ENCODE measurements around the gene ANKS1B.

DNA sequence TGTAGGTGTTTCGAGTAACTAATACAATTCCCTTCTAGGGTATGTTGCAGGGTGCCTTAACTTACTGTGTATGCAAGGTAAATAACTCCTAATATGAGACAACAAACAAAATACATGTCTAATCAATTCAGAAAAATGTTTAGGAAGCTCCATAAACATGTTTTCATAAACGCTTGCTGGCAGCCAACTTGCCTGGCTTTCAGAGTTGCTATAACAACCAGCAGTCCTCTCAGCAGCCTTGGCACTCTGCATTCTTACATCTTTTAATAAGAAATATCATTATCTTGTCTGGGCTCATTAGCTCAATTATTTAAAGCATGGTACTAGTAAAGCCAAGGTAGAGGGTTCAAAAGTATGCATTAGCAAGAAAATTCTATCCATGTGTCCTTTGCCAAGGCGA, 862.2 kb downstream of the ANKS1B start:
- no peak for TF ChIP-seq ZNF416 (CRISPR knock-in tag; IDR thresholded peaks at IDR 0.05)
- TF ChIP-seq, protein P1, sequence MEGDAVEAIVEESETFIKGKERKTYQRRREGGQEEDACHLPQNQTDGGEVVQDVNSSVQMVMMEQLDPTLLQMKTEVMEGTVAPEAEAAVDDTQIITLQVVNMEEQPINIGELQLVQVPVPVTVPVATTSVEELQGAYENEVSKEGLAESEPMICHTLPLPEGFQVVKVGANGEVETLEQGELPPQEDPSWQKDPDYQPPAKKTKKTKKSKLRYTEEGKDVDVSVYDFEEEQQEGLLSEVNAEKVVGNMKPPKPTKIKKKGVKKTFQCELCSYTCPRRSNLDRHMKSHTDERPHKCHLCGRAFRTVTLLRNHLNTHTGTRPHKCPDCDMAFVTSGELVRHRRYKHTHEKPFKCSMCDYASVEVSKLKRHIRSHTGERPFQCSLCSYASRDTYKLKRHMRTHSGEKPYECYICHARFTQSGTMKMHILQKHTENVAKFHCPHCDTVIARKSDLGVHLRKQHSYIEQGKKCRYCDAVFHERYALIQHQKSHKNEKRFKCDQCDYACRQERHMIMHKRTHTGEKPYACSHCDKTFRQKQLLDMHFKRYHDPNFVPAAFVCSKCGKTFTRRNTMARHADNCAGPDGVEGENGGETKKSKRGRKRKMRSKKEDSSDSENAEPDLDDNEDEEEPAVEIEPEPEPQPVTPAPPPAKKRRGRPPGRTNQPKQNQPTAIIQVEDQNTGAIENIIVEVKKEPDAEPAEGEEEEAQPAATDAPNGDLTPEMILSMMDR (IDR thresholded peaks at IDR 0.05), result no peak
- TF ChIP-seq, protein P2, sequence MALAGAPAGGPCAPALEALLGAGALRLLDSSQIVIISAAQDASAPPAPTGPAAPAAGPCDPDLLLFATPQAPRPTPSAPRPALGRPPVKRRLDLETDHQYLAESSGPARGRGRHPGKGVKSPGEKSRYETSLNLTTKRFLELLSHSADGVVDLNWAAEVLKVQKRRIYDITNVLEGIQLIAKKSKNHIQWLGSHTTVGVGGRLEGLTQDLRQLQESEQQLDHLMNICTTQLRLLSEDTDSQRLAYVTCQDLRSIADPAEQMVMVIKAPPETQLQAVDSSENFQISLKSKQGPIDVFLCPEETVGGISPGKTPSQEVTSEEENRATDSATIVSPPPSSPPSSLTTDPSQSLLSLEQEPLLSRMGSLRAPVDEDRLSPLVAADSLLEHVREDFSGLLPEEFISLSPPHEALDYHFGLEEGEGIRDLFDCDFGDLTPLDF (CRISPR knock-in tag; IDR thresholded peaks at IDR 0.05), result no peak
- no peak for TF ChIP-seq FOXK1 (CRISPR knock-in tag; IDR thresholded peaks at IDR 0.05)
- TF ChIP-seq, protein P3, sequence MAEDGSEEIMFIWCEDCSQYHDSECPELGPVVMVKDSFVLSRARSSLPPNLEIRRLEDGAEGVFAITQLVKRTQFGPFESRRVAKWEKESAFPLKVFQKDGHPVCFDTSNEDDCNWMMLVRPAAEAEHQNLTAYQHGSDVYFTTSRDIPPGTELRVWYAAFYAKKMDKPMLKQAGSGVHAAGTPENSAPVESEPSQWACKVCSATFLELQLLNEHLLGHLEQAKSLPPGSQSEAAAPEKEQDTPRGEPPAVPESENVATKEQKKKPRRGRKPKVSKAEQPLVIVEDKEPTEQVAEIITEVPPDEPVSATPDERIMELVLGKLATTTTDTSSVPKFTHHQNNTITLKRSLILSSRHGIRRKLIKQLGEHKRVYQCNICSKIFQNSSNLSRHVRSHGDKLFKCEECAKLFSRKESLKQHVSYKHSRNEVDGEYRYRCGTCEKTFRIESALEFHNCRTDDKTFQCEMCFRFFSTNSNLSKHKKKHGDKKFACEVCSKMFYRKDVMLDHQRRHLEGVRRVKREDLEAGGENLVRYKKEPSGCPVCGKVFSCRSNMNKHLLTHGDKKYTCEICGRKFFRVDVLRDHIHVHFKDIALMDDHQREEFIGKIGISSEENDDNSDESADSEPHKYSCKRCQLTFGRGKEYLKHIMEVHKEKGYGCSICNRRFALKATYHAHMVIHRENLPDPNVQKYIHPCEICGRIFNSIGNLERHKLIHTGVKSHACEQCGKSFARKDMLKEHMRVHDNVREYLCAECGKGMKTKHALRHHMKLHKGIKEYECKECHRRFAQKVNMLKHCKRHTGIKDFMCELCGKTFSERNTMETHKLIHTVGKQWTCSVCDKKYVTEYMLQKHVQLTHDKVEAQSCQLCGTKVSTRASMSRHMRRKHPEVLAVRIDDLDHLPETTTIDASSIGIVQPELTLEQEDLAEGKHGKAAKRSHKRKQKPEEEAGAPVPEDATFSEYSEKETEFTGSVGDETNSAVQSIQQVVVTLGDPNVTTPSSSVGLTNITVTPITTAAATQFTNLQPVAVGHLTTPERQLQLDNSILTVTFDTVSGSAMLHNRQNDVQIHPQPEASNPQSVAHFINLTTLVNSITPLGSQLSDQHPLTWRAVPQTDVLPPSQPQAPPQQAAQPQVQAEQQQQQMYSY (CRISPR knock-in tag; IDR thresholded peaks at IDR 0.05), result no peak
- TF ChIP-seq, protein P4, sequence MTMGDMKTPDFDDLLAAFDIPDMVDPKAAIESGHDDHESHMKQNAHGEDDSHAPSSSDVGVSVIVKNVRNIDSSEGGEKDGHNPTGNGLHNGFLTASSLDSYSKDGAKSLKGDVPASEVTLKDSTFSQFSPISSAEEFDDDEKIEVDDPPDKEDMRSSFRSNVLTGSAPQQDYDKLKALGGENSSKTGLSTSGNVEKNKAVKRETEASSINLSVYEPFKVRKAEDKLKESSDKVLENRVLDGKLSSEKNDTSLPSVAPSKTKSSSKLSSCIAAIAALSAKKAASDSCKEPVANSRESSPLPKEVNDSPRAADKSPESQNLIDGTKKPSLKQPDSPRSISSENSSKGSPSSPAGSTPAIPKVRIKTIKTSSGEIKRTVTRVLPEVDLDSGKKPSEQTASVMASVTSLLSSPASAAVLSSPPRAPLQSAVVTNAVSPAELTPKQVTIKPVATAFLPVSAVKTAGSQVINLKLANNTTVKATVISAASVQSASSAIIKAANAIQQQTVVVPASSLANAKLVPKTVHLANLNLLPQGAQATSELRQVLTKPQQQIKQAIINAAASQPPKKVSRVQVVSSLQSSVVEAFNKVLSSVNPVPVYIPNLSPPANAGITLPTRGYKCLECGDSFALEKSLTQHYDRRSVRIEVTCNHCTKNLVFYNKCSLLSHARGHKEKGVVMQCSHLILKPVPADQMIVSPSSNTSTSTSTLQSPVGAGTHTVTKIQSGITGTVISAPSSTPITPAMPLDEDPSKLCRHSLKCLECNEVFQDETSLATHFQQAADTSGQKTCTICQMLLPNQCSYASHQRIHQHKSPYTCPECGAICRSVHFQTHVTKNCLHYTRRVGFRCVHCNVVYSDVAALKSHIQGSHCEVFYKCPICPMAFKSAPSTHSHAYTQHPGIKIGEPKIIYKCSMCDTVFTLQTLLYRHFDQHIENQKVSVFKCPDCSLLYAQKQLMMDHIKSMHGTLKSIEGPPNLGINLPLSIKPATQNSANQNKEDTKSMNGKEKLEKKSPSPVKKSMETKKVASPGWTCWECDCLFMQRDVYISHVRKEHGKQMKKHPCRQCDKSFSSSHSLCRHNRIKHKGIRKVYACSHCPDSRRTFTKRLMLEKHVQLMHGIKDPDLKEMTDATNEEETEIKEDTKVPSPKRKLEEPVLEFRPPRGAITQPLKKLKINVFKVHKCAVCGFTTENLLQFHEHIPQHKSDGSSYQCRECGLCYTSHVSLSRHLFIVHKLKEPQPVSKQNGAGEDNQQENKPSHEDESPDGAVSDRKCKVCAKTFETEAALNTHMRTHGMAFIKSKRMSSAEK (CRISPR knock-in tag; IDR thresholded peaks at IDR 0.05; ENCODE audit: borderline replicate concordance), result no peak
- TF ChIP-seq, protein P5, sequence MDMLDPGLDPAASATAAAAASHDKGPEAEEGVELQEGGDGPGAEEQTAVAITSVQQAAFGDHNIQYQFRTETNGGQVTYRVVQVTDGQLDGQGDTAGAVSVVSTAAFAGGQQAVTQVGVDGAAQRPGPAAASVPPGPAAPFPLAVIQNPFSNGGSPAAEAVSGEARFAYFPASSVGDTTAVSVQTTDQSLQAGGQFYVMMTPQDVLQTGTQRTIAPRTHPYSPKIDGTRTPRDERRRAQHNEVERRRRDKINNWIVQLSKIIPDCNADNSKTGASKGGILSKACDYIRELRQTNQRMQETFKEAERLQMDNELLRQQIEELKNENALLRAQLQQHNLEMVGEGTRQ (CRISPR knock-in tag; IDR thresholded peaks at IDR 0.05), result no peak
- no peak for TF ChIP-seq TEAD1 (CRISPR knock-in tag; IDR thresholded peaks at IDR 0.05)
